Hepatocyte (in vitro differentiated cells): ENCODE data around the gene DSTN.

Source experiments
- CTCF ChIP-seq: fragments of 200-600 bp; sonication (generic); IDR thresholded peaks from 2 replicates; pipeline ENCODE4 v1.5.1; 2016; ENCODE audit warnings: antibody characterized with exemption, mild to moderate bottlenecking; ENCODE audit not compliant: poor library complexity
- EZH2phosphoT487 ChIP-seq: fragments of 200-600 bp; sonication (generic); IDR thresholded peaks from one replicate; pipeline ENCODE4 v1.6.1; 2018; ENCODE audit warnings: antibody characterized with exemption, mild to moderate bottlenecking, low read depth, moderate library complexity; ENCODE audit not compliant: unreplicated experiment, severe bottlenecking

- TF ChIP-seq CTCF (no peak), EZH2phosphoT487 (no peak)
Observed at GRCh38 chr20:17562804-17563305, 7.0 kb upstream of the DSTN start.
